GM19023 (cell line): ENCODE results near the gene ANAPC2.

Experiments used
- ATAC-seq: cut with Tn5 transposase; IDR thresholded peaks from one replicate; pipeline ENCODE4 v1.9.1; 2021; ENCODE audit warnings: mild to moderate bottlenecking, moderate library complexity; ENCODE audit not compliant: unreplicated experiment

The ANAPC2 gene

GRCh38 chr9:137165250-137165836 is 23.0 kb downstream of the ANAPC2 start:
- ATAC-seq: no peak

- ATAC-seq: no peak
Observed at GRCh38 chr9:137164370-137165249, 23.8 kb downstream of the ANAPC2 start.

GRCh38 chr9:137163805-137164204 is 24.6 kb downstream of the ANAPC2 start:
- ATAC-seq: no peak

- ATAC-seq: no peak
Observed at GRCh38 chr9:137163365-137163715, 25.0 kb downstream of the ANAPC2 start.

- no peak for ATAC-seq
Observed at GRCh38 chr9:137162505-137163364, 25.6 kb downstream of the ANAPC2 start.

- no peak for ATAC-seq
Observed at GRCh38 chr9:137161558-137162486, 26.5 kb downstream of the ANAPC2 start.

- ATAC-seq: no peak
Observed at GRCh38 chr9:137160716-137161557, 27.4 kb downstream of the ANAPC2 start.

- no peak for ATAC-seq
Observed at GRCh38 chr9:137160054-137160425, 28.3 kb downstream of the ANAPC2 start.

GRCh38 chr9:137159105-137160053 is 29.0 kb downstream of the ANAPC2 start:
- ATAC-seq: no peak

- no peak for ATAC-seq
Observed at GRCh38 chr9:137158625-137159024, 29.7 kb downstream of the ANAPC2 start.

GRCh38 chr9:137157618-137158415 is 30.5 kb downstream of the ANAPC2 start:
- ATAC-seq: no peak

- no peak for ATAC-seq
Observed at GRCh38 chr9:137156567-137157375, 31.6 kb downstream of the ANAPC2 start.

GRCh38 chr9:137152844-137153405 is 35.4 kb downstream of the ANAPC2 start:
- ATAC-seq: no peak

- ATAC-seq: no peak
Observed at GRCh38 chr9:137150617-137151457, 37.5 kb downstream of the ANAPC2 start.

- ATAC-seq: no peak
Observed at GRCh38 chr9:137149942-137150616, 38.3 kb downstream of the ANAPC2 start.
